Activated CD4-positive, alpha-beta T cell treated with anti-CD3 and anti-CD28 coated beads, Interleukin-2, amount 10 ng/mL, durations not matched to agents 24 days and 14 days (primary cell): ENCODE measurements around the gene SOX9. TPM values are rescaled to one million over a fixed set of nuclear protein-coding genes. Genes with fewer than 3 reads are reported as not detected.
A peak's percentile ranks its signal among the peaks of the same experiment; 100 is the strongest.
"Not testable (repeated sequence)": the region's sequence is repeated elsewhere in the genome, so short reads cannot be mapped to it uniquely, and the experiment has no call there.

Experiments used
- DNase-seq: peaks from one replicate; pipeline ENCODE4 v3.0.0; 2022
- H3K27ac Mint-ChIP-seq: one replicate; pipeline ENCODE4 v1.8.0; 2022; ENCODE audit warnings: mild to moderate bottlenecking, mixed read lengths
- H3K27me3 Mint-ChIP-seq: one replicate; pipeline ENCODE4 v1.8.0; 2022; ENCODE audit warnings: mixed read lengths
- H3K36me3 Mint-ChIP-seq: one replicate; pipeline ENCODE4 v1.8.0; 2022; ENCODE audit warnings: low read depth, mild to moderate bottlenecking, mixed read lengths
- H3K4me1 Mint-ChIP-seq: one replicate; pipeline ENCODE4 v1.8.0; 2021; ENCODE audit warnings: mixed read lengths
- H3K4me3 Mint-ChIP-seq: one replicate; pipeline ENCODE4 v1.8.0; 2022; ENCODE audit warnings: mild to moderate bottlenecking, moderate library complexity, mixed read lengths
- H3K9me3 Mint-ChIP-seq: one replicate; pipeline ENCODE4 v1.8.0; 2021; ENCODE audit warnings: mixed read lengths
- intact Hi-C: fragments of 100-400 bp; cut with micrococcal nuclease; formaldehyde crosslinking; loops from one replicate; pipeline ENCODE4 v1.15.1; 2023
- total RNA-seq: library from RNA; stranded (reverse); gene quantifications from 2 replicates; pipeline ENCODE4 v1.2.3, GENCODE V29; 2022

SOX9 gene
- total RNA-seq, 1 donor from 2014 or later, result not detected

GRCh38 chr17:72100470-72100869 is 20.4 kb upstream of the SOX9 start:
- Mint-ChIP-seq H3K4me3 (no peak overlapping the region), H3K9me3 (peaks cover 7% of the 10 kb centered on the region), H3K4me1 (no peaks in the 10 kb centered on the region), H3K27ac (no peak overlapping the region), H3K27me3 (no peaks in the 10 kb centered on the region), H3K36me3 (no peaks in the 10 kb centered on the region)
- no peak for DNase-seq
- intact Hi-C loops, result no loop called here

DNA sequence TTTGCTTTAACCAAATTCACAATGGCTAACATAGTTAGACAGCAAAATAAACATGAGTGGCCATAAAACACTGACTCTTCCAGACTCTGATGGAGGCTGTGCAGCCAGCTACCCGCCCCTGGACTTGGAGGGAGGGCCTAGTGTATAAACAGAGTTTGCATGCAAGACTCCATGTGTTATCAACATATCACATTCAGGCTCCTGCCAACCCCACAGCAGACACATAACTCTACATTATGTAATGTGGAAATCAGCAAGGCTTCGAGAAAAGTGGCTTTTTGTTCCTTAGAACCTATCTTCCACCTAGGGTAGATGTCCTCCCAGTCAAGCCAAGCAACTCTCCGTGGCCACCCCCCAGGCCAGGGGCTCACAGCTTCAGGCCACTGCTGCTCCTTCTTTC is 19.3 kb upstream of the SOX9 start:
- H3K27ac Mint-ChIP-seq, result no peak overlapping the region
- no peaks in the 10 kb centered on the region for H3K27me3 Mint-ChIP-seq
- H3K9me3 Mint-ChIP-seq, result peaks cover 7% of the 10 kb centered on the region
- intact Hi-C loops, result no loop called here
- no peak overlapping the region for H3K4me3 Mint-ChIP-seq
- no peaks in the 10 kb centered on the region for H3K4me1 Mint-ChIP-seq
- no peaks in the 10 kb centered on the region for H3K36me3 Mint-ChIP-seq
- no peak for DNase-seq

GRCh38 chr17:72102366-72102765 is 18.5 kb upstream of the SOX9 start:
- Mint-ChIP-seq H3K27me3 (no peaks in the 10 kb centered on the region), H3K4me3 (no peak overlapping the region), H3K36me3 (no peaks in the 10 kb centered on the region), H3K4me1 (no peaks in the 10 kb centered on the region), H3K27ac (no peak overlapping the region), H3K9me3 (peaks cover 7% of the 10 kb centered on the region)
- intact Hi-C loops, result no loop called here
- no peak for DNase-seq

DNA sequence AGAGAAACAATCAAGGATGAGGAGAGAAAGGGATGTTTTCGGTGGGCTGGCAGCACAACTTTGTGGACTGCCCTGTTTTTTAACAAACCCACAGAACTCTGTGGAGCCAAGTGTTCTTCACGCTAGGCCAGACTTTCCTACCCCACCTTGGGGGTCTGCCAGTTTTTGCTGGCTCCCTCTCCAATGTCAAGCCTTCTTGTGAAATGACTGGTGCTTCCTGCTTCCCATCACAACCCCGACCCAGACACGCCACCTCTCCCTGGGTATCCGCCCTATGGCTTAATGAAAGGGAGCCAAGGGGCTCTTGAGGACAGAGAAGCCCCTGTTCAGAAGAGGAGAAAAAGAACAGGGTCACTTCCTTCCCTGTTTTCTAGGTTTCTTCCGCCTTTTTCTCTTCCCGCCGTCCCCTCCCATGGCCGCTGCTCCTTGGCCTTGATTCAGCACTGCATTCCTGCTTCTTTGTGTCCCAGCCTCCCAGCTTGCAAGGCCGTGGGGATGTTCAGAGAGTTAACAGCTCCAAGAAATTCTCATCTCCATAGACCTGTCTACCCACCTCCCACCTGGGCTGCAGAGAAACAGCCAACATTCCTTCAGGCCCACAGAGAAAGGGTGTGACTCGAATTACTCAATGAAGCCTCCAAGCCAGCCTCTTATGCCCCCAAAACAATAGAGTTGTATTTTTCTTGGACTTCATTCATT is 16.5 kb upstream of the SOX9 start:
- Mint-ChIP-seq H3K27ac (no peak overlapping the region), H3K36me3 (no peaks in the 10 kb centered on the region), H3K4me3 (no peak overlapping the region), H3K27me3 (no peaks in the 10 kb centered on the region), H3K9me3 (peaks cover 4% of the 10 kb centered on the region), H3K4me1 (no peaks in the 10 kb centered on the region)
- intact Hi-C loops, result no loop called here
- DNase-seq, result no peak

DNA sequence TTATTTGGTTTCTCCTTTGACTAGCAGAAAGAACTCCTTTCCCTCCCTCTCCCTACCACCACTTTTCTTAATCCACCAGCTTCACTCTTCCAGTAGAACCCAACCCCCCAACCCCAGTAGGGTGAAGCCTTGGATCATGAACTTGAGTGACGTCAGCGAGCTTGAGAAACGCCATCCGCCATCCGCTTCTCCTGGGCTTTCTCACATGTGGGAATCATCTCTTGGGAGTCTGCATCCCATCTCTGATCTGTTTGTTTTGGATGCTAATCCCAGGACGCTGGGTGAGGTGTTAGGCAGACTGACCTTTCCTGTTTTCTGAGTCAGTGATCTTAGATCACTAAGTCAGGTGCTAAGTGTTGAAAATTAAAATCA is 16.0 kb upstream of the SOX9 start:
- Mint-ChIP-seq H3K27me3 (no peaks in the 10 kb centered on the region), H3K36me3 (no peaks in the 10 kb centered on the region), H3K4me1 (no peaks in the 10 kb centered on the region), H3K9me3 (peaks cover 4% of the 10 kb centered on the region), H3K27ac (no peak overlapping the region), H3K4me3 (no peak overlapping the region)
- intact Hi-C loops, result no loop called here
- no peak for DNase-seq

- peaks cover 4% of the 10 kb centered on the region for H3K9me3 Mint-ChIP-seq
These were observed 13.7 kb upstream of the SOX9 start for GRCh38 chr17:72107100-72107499.

DNA sequence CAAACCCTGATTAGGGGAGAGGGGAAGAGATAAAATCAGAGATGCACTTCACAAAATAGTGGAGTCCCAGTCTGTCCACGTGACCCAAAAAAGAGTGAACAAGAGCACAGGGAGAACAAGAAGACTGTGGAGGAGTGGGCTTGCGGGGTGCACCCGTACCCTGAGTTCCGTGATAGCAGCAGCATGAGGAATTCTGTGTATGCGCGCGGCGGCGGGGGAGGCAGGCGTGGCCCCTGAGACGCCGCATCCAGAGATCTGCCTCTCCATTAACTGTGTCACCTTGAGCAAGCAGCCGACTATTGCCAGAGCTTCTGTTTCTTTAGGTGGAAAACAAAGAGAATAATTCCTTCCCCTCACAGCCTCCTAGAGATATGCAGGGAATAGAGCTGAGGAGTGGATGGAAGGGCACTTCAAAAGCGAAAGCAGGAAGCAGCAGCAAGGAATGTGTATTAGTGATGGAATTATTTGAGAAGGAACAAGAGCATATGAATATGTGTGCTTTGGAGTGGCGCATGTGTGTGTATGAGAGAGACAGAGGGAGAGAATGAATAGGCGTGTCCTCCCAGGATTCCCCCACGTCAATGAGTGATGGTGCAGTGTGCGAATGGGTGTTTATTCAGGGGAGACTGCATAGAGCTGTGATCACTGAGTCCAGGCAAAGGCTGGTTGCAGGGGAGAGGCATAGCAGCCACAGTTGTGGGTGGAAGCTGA is 10.4 kb upstream of the SOX9 start:
- Mint-ChIP-seq H3K36me3 (no peaks in the 10 kb centered on the region), H3K4me1 (no peaks in the 10 kb centered on the region), H3K27me3 (peaks cover 6% of the 10 kb centered on the region), H3K27ac (no peak overlapping the region), H3K9me3 (no peaks in the 10 kb centered on the region), H3K4me3 (no peak overlapping the region)
- intact Hi-C loops, result no loop called here
- no peak for DNase-seq

More at GRCh38 chr17:72107100-72107499, 13.7 kb upstream of the SOX9 start:
- no peak for DNase-seq
- Mint-ChIP-seq H3K36me3 (no peaks in the 10 kb centered on the region), H3K4me1 (no peaks in the 10 kb centered on the region), H3K27me3 (no peaks in the 10 kb centered on the region), H3K4me3 (no peak overlapping the region), H3K27ac (no peak overlapping the region)
- intact Hi-C loops, result no loop called here

- no peaks in the 10 kb centered on the region for H3K9me3 Mint-ChIP-seq
- DNase-seq, result no peak
- no peaks in the 10 kb centered on the region for H3K36me3 Mint-ChIP-seq
- no peaks in the 10 kb centered on the region for H3K4me1 Mint-ChIP-seq
- H3K27me3 Mint-ChIP-seq, result peaks cover 9% of the 10 kb centered on the region
- H3K27ac Mint-ChIP-seq, result no peak overlapping the region
- intact Hi-C loops, result no loop called here
- no peak overlapping the region for H3K4me3 Mint-ChIP-seq
These were observed 9.9 kb upstream of the SOX9 start for GRCh38 chr17:72110942-72111318.

GRCh38 chr17:72111336-72111923 is 9.4 kb upstream of the SOX9 start:
- Mint-ChIP-seq H3K36me3 (no peaks in the 10 kb centered on the region), H3K9me3 (no peaks in the 10 kb centered on the region), H3K27me3 (peaks cover 14% of the 10 kb centered on the region), H3K4me3 (no peak overlapping the region), H3K4me1 (no peaks in the 10 kb centered on the region), H3K27ac (no peak overlapping the region)
- intact Hi-C loops, result no loop called here
- no peak for DNase-seq

DNA sequence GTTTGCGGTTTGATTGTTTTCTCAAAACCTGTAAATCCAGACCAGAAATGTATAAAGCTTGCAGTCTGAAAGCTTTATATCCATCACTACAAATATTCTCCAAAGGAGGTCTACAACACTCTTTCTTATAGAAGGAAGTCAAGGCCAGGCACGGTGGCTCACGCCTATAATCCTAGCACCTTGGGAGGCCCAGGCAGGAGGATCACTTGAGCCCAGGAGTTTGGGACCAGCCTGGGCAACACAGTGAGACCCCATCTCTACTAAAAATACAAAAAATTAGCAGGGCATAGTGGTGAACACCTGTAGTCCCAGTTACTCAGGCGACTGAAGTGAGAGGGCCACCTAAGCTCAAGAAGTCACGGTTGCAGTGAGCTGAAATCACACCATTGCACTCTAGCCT is 8.9 kb upstream of the SOX9 start:
- intact Hi-C loops, H3K9me3 Mint-ChIP-seq, H3K36me3 Mint-ChIP-seq, H3K27ac Mint-ChIP-seq, H3K4me1 Mint-ChIP-seq, DNase-seq, H3K4me3 Mint-ChIP-seq: not testable (repeated sequence)
- peaks cover 19% of the 10 kb centered on the region for H3K27me3 Mint-ChIP-seq

- Mint-ChIP-seq H3K9me3 (no peaks in the 10 kb centered on the region), H3K4me1 (peaks cover 2% of the 10 kb centered on the region), H3K4me3 (no peak overlapping the region), H3K36me3 (peaks cover 2% of the 10 kb centered on the region), H3K27ac (no peak overlapping the region), H3K27me3 (peaks cover 33% of the 10 kb centered on the region)
- DNase-seq, result no peak
- intact Hi-C loops, result no loop called here
These were observed 7.1 kb upstream of the SOX9 start for GRCh38 chr17:72113751-72114150.

DNA sequence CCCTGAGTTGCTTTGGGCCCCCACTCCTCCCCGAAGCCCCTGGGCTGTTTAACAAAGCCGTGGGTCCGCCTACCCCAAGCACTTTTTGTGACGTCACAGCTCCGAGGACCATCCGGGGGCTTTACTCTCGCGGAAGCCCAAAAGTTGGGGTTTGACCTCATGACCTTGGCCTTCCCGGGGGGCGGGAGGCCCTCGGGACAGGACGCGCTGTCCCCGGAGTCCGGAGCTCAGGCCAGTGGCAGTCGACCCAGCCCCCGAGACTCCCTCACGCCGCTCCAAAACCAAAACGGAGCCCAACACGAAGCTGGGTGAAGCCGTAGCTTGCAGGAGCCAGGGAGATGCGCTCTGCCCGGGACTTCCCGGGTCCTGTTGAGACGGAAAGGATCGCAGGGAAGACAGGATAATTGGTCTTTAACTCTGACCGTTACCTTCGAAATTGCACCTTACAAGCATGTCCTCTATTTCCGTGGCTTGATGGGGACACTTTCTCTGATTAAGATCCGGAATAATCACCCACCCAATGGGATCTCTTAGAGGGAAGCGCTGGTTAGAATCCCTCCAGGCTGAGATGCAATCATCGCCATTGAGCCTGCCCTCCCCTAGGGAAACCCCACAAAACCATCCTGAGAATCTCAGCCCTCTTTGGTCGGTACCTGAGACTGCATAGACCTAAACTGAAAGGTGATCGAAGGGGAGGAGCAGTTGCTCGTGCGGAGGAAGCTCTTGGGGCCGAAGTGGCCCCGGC is 4.9 kb upstream of the SOX9 start:
- DNase-seq, result no peak
- peak overlapping the region; percentile 51 for H3K27ac Mint-ChIP-seq
- H3K27me3 Mint-ChIP-seq, result peaks cover 50% of the 10 kb centered on the region
- H3K36me3 Mint-ChIP-seq, result peaks cover 2% of the 10 kb centered on the region
- H3K4me3 Mint-ChIP-seq, result no peak overlapping the region
- H3K4me1 Mint-ChIP-seq, result peaks cover 2% of the 10 kb centered on the region
- no peaks in the 10 kb centered on the region for H3K9me3 Mint-ChIP-seq
- intact Hi-C loops, result loop anchor here (5.0 kb wide), 1 partner anchor 1479 kb away; no protein-coding TSS in a partner anchor

DNA sequence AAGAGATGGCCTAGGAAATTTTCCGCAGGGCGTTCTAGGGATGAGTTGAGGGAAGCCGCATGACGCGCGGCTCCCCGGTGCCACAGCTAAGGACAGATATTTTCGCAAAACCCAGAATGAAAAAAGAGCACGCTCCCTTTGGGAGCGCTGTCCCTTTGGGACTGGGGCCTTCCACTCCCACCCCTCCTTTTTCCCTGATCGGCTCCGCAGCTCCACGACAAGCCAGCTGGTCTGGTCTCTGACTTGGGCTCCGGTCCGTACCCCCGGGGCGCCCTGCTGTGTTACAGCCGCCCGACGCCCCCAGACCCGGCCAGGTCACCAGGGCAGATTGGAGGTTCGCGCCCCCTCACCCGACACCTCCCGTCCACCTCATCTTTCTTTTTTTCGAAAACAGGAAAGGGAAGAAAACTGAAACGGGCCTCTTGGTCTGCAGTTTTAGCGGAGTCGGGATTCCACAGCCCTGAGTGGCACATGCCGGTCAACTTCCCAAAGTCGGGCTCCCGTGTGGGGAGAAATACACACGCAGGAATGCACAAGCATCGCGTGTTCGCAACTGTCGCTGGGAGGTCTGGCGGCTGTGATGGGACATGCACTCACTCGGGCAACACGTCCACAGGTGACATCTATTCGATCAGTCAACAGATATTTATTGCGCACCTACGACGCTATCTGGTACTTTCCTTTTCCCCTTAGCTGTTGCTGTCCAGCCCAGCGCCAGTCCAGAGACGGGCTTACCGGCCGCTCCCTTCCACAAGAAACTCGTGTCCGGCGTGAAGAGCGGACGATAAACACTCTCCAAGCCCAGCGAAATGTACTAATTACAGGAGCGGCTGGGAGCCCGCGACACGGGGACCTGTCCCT is 3.9 kb upstream of the SOX9 start:
- intact Hi-C loops, result loop anchor here (5.0 kb wide), 1 partner anchor 1480 kb away; no protein-coding TSS in a partner anchor
- Mint-ChIP-seq H3K4me3 (no peak overlapping the region), H3K27ac (peak overlapping the region; percentile 51), H3K36me3 (peaks cover 2% of the 10 kb centered on the region), H3K4me1 (peaks cover 2% of the 10 kb centered on the region), H3K27me3 (peaks cover 56% of the 10 kb centered on the region), H3K9me3 (no peaks in the 10 kb centered on the region)
- DNase-seq, result no peak
